Cerebellar cortex (tissue), 1 donor: ENCODE measurements around the gene SPOCD1.
A peak's percentile ranks its signal among the peaks of the same experiment; 100 is the strongest.

Source experiments
- DNase-seq: peaks from one replicate; pipeline ENCODE4 v3.0.0-alpha.2; 2015; ENCODE audit warnings: low spot score

The SPOCD1 gene

DNA sequence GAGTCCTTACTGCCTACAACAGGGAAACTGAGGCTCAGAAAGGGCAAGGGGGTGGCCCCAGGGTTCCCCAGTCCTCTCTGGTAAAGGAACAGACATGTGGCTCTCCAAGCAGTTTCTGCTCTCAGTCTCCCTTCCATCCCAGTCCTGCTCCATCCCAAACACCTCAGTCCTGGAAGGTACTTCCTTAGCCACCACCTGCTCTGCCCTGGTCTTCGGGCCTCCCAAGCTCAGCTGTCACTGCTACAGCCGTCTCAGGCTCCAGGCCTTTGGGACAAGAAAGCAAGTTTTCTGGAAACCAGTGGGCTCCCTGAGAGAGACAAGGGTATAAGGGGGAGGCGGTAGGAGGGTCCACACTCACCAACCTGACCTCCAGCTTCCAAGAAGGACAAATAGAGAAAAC is 28.6 kb downstream of the SPOCD1 start:
- DNase-seq: no peak

DNA sequence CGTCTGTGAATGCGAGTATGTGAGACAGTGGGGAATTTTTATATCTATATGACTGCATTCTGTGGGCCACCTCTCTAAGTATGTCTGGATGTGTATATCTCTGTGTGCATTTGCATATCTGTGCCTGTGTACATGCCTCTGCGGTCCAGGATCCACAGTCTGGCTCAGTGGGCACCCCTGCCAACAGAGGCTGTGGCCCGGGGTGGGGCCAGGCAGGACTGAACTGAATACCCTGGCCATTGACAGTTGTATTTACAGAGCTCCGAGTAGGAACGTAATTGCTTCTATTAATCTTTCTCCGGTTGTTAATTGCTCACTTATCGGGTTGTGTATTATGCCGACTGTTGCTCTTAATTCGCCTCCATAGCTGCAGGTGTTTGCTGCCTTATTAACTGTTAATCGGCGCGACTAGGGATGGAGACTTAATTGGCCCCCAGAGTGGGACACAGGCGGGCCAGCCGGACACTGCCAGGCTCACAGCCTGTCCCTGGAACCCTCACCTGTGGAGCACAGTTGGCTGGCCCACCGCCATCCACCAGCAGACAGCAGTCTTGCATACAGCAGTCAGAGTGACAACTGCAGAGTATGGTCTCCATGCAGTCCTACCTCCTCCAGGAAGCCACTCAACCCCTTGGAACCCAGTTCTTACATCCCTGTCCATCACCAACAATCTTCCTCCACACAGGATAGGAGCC is 29.3 kb downstream of the SPOCD1 start:
- no peak for DNase-seq

DNA sequence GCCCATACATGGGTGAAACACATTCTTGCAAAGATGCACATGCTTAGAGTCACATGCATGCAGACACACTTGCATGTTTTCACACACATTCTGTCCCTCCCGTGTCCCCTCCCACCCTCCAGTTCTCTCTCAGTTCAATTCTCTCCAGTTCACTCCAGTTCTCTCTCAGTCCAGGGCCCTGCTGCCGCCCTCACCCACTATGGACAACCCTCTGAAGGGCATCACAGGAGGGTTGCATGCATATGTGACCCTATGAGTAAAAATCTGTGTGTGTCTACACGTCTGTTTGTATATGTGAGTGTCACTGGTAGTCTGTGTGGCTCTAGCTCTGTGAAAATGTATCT is 29.9 kb downstream of the SPOCD1 start:
- no peak for DNase-seq

DNA sequence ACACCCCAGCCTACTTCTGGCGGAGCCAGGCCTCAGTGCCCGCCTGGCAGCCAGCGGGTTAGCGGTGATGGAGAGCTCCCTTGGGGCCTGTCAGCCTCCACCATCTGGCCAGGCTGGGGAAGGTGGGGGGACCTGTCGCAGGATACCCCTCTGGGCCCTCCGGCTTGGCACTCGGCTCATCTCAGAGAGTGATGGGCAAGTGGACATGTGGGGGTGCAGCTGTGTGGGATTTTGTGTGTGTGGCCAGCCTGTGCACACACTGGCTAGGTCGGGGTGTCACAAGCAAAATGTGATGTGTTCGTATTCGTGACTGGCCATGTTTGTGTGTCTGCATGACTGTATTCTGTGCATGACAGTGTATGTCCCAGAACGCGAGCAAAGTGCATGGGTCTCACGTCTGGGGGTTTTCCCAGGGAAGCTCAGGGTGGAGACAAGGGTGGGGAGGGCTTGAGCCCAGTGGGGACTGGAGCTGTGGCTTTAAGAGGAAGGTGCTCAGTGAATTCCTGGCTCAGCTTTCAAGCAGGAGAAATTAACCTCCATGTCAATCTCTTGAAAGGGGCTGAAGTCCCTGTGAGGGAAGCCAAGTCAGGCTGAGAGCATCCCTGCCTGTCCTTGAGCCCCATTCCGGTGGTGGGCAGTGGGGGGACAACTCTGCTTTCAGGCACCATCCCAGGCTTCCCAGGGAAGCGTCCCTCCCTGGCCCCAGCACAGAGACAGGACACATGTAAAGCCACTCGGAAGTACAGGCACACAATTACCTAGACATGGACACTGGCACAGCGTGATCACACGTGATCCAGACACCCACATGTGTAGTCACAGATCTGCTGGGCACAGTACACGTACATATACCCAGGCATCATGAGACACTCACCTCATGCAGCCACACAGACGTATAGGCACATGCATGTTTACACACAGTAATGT is 30.5 kb downstream of the SPOCD1 start:
- no peak for DNase-seq

DNA sequence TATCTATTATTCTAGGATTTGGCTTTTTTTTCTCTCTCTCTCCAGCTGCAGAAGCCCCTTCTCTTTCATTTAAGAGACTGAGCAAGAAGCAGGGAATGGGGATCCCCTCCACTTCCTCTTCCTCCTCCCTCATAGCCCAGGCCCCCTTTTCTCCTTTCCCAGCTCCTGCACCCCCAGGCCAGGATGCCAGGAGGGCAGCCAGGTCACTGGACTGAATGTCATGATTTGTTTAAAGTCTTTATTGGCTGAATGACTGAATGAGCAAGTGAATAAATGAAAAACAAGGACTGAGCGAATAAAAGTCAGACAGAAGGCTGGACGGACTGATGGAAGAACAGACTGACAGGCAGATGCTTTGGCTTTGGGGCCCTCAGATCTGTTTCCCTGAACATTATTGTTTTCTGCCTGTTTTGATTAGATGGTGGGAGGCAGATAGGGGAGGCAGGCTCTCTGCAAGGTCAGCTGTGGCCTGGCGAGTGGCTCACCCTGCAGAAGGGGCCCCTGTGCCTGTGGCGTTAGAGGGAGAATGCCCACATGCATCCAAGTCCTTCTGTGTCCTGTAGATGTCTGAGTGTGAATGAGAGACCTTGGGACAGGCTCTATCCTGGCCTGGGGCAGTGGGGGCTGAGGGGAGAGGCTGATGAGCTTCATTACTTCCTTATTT is 31.3 kb downstream of the SPOCD1 start:
- no peak for DNase-seq

DNA sequence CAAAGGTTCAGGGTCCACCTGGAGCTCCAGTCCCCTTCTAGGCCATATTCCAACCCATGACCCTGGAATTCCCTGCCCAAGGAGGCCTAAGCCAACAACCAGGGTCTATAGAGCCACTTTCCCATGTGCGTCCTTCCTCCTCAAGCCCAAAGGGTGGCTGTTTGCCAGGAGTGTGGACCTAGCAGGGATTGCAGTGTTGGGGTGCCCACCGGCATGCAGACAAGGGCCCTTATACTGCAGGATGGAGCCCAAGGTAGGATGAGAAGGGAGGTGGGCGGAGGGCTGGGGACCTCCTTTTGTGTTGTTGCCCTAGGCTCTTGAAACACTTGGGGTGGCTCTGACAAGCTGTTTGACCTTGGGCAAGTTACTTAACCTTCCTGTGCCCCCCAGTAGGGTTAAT is 32.0 kb downstream of the SPOCD1 start:
- DNase-seq: no peak

DNA sequence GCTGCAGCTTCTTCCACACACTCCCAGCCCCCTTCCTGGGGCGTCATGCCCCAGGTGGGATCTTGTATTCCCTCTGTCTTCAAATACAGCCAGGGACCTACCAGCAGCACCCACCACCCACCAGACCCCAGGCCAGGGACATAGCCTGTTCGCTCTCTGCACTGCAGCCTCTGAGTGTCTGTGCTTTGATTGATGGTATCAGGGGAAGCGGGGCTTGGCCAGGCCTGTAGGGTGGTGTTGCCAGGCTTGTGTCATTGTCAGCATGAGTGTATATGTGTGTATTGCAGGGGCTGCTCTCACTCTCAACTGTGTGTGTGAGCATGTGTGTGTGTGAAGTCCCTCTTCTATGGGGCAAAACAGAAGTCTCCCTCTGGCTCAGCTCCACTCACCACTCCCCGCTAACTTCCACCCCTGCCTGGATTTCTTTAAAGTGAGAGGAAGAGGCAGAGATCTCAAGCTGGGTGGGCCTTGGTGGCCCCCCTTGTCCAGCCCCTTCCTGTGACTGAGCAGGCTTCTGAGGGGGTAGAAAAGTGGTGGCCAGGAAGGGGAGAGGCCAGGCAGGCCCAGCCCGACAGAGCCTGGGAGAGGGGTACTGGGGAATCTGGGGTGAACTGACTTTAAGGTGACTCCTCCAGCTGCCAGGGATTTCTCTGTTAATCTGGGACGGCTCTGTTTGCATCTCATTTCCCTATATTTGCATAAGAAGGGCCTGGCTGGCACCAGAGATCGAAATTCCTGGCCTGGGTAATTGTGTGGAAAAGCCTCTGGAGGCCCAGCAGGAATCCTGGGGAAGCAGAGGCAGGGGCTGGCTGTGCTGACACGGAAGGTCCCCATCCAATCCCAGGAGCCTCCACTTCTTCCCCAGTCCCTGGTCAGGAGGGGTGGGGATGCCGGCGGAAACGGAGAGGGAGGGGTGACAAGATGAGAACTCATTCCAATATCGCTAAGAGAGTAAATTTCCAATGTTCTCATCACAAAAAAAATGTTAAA is 33.1 kb downstream of the SPOCD1 start:
- no peak for DNase-seq

DNA sequence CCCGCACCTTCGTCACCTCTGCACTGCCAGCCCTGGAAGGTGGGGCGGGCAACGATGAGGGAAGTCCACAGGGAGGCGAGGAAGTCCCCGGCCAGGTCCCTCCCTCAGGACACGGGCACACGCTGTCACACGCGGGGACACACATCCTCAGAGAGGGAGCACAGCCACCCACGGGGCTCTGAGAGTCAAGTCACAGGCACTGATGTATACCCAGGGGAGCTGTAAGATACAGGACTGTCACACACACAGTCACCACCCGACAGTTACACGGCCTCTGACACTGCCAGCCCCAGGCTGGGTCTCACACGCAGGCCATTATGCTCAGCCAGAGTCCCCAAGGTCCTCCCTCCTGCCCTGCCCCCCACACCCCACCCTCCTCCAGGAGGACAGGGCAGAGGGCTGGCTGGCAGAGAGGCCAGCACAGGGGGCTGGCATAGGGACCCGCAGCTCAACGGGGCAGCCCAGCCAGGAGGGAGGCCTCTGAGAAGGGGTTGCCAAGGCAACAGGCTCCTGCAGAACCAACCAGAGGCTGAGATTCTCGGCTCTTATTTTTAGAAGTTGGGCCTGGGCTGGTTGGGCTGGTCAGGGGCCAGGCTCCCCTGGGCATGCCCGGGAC is 34.0 kb downstream of the SPOCD1 start:
- DNase-seq: peak; percentile 74

DNA sequence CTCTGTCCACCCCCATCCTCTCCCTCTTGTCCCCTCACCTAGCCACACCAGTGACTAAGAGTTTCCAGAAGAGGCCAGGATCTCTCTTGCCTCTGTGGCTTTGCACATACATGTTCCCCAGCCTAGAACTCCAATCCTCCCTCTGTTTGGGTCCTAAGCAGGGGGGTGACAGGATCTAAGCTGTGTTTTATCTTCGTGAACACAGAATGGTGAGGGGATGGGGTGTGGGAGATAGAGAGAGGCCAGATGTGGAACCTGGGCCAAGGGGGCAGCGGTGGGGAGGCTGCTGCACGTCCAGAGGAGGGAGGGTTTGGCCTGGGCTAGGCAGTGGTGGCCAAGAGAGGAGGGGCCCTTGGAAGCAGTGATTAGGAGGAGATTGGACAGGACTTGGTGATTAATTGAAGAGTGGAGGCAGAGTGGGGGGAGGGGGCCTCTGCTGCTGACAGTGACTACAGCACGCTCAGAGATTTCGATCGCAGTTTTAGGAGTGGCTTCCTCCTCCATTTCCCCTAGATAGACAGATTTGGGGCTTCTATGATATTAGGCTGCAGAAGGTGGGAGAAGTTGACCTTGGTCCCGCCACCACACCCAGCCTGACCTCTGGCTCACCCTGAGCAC is 34.6 kb downstream of the SPOCD1 start:
- DNase-seq: no peak

DNA sequence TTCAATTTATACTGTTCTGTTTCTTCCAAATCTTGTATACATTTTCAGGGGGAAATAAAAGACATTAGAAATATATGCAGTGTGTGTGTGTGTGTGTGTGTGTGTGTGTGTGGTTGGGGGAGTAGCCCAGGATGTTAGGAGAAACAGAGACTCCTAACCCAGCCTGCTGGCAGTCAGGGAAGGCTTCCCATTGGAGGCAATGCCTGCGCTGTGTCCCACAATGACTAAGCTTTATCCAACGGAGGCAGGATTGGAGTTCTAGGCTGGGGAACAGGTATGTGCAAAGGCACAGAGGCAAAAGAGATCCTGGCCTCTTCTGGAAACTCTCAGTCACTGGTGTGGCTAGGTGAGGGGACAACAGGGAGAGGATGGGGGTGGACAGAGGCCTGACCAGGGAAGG is 35.2 kb downstream of the SPOCD1 start:
- DNase-seq: no peak

DNA sequence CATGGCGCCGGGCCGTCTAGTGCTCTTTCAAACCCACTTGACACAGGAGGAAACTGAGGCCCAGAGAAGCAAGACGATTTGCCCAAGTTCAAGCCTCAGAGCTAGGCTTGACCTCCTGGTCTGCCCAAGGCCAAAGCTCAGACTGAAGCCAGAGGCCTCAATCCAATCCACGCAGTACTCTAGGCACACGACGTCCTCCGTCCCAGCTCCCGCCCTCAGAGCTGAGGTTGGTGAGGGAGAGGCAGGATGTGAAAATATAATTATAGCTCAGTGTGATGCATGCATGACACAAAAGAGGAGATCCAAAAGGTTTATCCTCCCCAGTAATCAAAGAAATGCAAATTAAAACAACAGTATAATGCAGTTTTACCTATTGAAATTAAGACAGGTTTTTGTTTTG is 36.1 kb downstream of the SPOCD1 start:
- no peak for DNase-seq

DNA sequence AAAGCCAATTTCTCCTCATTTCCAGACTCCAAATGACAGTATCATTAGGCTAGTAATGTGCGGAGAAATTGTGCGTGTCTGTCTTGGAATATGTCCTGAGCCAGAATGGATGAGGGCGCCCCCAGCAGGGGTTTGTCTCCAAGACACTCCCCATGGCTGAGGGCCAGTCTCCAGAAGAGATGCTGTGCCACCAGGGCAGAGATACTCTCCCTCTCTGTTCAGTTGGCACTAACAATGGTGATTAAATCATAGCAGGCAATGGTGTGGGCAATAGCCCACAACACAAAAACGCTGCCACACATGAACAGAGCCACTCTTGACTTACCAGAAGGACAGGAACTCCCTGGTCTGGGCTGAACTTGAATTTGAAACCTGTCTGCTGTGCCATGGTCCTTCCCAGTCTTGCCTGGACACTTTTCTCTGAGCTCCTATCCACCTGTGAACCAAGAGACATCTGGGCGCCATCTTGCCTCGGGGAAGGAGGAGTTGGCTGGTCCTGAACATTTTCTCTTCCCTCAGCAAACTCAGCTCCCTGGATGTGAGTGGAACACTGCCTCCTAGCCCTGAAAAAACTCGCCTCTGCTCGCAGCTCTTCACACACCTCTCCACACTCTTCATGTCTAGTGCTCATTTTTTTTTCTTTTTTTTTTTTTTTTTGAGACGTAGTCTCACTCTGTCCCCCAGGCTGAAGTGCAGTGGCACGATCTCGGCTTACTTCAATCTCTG is 36.9 kb downstream of the SPOCD1 start:
- peak; percentile 36 for DNase-seq

DNA sequence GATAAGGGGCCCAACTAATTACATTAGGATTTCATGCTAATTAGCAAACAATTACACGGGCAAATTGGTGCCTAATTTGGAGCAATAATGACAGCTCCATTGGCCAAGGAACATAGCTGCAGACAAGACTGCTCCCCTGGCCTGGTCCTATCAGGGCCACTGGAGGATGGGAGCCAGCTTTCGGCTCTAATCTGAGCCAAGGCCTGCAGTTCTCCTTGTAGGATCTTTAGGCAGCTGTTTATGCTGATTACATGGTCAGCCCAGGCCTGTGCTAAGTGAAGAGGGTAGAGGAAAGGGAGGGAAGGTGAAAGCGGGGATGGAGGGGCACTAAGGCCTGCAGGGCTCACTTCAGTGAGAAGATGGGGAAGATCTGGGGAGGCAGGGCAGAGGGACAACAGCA is 39.3 kb downstream of the SPOCD1 start:
- DNase-seq: no peak

DNA sequence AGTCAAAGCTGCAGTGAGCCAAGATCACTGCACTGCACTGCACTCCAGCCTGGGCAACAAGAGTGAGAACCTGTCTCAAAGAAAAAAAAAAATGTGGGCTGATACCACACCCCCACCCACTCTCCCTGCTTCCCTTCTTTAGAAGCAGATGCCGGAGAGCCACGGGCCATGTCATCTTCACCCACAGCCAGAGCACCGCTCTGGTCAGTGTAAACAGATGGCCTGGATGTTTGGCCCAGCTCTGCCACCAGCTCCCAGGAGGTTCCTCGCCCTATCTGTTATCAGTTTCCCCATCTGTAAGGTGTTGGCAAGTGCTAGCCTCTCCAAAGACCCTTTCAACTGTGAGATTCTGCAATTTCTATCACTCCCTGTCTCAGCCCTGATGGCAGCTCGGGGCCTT is 39.8 kb downstream of the SPOCD1 start:
- DNase-seq: no peak

DNA sequence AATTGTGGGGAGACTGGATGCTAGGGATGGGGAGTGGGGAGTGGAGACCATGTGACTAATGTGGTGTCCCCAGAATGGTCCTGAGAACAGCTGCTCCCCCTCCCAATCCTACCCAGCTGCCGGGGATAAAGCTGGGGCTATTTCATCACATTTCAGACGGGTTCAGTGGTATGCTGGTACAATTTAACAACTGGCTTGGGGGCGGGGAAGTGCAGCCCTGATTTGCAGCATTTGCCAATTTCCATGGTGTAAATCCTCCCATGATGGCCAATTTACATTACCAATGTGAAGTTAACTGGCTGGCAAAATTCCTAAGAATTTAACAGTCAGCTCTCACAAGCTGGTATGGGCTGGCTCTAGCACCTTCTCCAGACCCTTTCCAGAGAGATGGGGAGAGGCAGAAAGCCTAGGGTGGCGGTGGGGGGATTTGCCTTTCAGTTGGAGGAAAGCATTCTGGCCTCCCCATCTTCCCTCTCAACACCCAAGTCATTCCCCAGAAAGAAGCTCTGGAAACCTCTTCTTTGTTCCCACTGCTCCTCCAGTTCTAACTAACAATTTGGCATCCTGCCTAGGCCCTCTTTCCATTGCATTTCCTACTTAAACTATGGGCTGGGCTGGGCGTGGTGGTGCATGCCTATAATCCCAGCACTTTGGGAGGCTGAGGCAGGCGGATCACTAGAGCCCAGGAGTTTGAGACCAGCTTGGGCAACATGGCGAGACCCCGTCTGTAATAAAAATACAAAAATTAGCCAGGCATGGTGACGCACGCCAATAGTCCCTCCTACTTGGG is 40.4 kb downstream of the SPOCD1 start:
- no peak for DNase-seq

DNA sequence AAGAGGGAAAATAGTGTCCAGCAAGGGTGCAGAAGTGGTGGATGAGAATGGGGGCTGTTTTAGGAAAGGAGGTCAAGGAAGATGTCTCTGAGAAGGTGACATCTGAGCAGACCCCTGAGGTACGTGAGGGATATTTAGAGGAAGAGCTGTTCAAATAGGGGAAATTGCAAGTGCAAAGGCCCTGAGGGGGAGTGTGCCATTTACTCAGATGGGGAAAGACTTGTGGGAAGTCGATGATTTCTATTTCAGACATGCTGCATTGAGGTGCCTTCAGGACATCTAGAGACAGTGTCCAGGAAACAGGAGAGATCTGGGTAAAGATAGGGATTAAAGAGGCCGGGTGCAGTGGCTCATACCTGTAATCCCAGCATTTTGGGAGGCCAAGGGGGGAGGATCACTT is 41.3 kb downstream of the SPOCD1 start:
- no peak for DNase-seq

DNA sequence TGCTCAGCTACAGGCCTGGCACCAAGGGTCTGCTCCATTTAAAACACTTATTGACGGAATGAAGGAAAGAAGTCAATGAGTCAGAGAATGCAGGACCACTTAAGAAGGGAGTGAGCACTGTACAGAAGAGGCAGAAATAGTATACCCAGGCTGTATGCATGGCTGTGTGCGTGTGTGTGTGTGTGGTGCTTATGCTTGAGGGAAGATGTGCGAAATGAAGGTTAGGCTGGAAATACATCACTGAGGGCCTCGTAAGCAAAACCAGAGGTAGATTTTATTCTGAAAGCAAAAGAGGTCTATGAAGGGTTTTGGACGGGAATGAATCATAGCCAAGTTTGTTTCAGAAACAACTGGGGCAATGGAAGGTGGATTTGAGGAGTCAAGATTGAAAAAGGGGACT is 42.0 kb downstream of the SPOCD1 start:
- DNase-seq: no peak

DNA sequence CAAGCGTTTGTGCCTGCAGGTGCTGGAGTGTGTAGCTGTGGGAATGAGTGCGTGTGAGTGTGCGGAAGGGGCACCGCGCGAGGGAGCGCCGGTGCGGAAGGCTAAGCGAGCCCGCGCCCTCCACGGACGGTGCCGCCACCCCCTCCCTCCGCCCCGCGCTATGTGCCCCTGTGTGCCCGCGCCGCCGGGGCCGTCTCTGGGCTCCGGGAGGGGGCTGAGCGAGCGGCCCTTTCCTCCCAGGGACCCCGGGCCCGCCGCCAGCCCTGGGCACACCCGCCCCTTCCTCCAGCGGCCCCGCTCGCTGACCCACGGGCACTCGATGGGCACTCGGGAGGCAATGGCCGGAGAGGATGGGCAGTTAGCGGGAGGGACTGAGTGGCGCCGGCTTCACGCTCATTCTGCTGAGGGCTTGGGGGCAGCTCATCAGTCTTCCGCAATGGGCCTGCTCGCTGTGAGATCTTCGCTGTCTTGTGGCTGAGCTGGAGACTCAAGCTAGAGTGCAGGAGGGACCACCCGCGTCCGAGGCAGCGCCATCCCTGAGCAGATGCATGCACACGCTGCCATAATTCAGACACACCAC is 43.1 kb downstream of the SPOCD1 start:
- no peak for DNase-seq
